T-helper 2 cell treated with Interferon-gamma antibody and Interleukin-4, amounts not matched to agents 5 μg/mL and 100 μg/mL, for 36 hours (primary cell): ENCODE measurements around the gene NBEA.
A peak's percentile ranks its signal among the peaks of the same experiment; 100 is the strongest.
"Not testable (repeated sequence)": the region's sequence is repeated elsewhere in the genome, so short reads cannot be mapped to it uniquely, and the experiment has no call there.

Experiments
- DNase-seq: peaks from one replicate; pipeline ENCODE4 v3.0.0; 2021; ENCODE audit warnings: low spot score
- H3K27ac Mint-ChIP-seq: one replicate; pipeline ENCODE4 v1.8.0; 2021; ENCODE audit warnings: mild to moderate bottlenecking, mixed read lengths
- H3K27me3 Mint-ChIP-seq: one replicate; pipeline ENCODE4 v1.8.0; 2021; ENCODE audit warnings: low read depth, mixed read lengths
- H3K36me3 Mint-ChIP-seq: one replicate; pipeline ENCODE4 v1.8.0; 2021; ENCODE audit warnings: low read depth, mixed read lengths
- H3K4me1 Mint-ChIP-seq: one replicate; pipeline ENCODE4 v1.8.0; 2021; ENCODE audit warnings: low read depth, mixed read lengths
- H3K4me3 Mint-ChIP-seq: one replicate; pipeline ENCODE4 v1.8.0; 2022; ENCODE audit warnings: mild to moderate bottlenecking, moderate library complexity, mixed read lengths
- H3K9me3 Mint-ChIP-seq: one replicate; pipeline ENCODE4 v1.8.0; 2021; ENCODE audit warnings: mixed read lengths

The NBEA gene, protein sequence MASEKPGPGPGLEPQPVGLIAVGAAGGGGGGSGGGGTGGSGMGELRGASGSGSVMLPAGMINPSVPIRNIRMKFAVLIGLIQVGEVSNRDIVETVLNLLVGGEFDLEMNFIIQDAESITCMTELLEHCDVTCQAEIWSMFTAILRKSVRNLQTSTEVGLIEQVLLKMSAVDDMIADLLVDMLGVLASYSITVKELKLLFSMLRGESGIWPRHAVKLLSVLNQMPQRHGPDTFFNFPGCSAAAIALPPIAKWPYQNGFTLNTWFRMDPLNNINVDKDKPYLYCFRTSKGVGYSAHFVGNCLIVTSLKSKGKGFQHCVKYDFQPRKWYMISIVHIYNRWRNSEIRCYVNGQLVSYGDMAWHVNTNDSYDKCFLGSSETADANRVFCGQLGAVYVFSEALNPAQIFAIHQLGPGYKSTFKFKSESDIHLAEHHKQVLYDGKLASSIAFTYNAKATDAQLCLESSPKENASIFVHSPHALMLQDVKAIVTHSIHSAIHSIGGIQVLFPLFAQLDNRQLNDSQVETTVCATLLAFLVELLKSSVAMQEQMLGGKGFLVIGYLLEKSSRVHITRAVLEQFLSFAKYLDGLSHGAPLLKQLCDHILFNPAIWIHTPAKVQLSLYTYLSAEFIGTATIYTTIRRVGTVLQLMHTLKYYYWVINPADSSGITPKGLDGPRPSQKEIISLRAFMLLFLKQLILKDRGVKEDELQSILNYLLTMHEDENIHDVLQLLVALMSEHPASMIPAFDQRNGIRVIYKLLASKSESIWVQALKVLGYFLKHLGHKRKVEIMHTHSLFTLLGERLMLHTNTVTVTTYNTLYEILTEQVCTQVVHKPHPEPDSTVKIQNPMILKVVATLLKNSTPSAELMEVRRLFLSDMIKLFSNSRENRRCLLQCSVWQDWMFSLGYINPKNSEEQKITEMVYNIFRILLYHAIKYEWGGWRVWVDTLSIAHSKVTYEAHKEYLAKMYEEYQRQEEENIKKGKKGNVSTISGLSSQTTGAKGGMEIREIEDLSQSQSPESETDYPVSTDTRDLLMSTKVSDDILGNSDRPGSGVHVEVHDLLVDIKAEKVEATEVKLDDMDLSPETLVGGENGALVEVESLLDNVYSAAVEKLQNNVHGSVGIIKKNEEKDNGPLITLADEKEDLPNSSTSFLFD (N-terminal part only)

GRCh38 chr13:34941835-34942731 lies at the start of gene NBEA:
Gene NBEA (plus strand): TSS chr13:34942270. CDS start chr13:34942821, 551 bp downstream.
- peak; percentile 67 for DNase-seq
- H3K4me1 Mint-ChIP-seq, result peaks cover 14% of the 10 kb centered on the region
- H3K27me3 Mint-ChIP-seq, result peaks cover 52% of the 10 kb centered on the region
- no peaks in the 10 kb centered on the region for H3K9me3 Mint-ChIP-seq
- H3K27ac Mint-ChIP-seq, result peak within 1 kb of the TSS; percentile 15
- no peaks in the 10 kb centered on the region for H3K36me3 Mint-ChIP-seq
- peak within 1 kb of the TSS; percentile 84 for H3K4me3 Mint-ChIP-seq

- Mint-ChIP-seq H3K27ac (no peak overlapping the region), H3K4me3 (no peak overlapping the region), H3K36me3 (no peaks in the 10 kb centered on the region), H3K27me3 (no peaks in the 10 kb centered on the region), H3K9me3 (no peaks in the 10 kb centered on the region), H3K4me1 (no peaks in the 10 kb centered on the region)
- DNase-seq, result no peak
Measured at GRCh38 chr13:34894756-34895155, 47.3 kb upstream of the NBEA start.

- no peak overlapping the region for H3K4me3 Mint-ChIP-seq
- H3K4me1 Mint-ChIP-seq, result no peaks in the 10 kb centered on the region
- H3K27ac Mint-ChIP-seq, result no peak overlapping the region
- peaks cover 4% of the 10 kb centered on the region for H3K27me3 Mint-ChIP-seq
- H3K36me3 Mint-ChIP-seq, result no peaks in the 10 kb centered on the region
- no peaks in the 10 kb centered on the region for H3K9me3 Mint-ChIP-seq
- no peak for DNase-seq
Measured at GRCh38 chr13:34897220-34897619, 44.9 kb upstream of the NBEA start.

GRCh38 chr13:34899888-34900287 lies 42.2 kb upstream of the NBEA start:
- no peak overlapping the region for H3K4me3 Mint-ChIP-seq
- peaks cover 4% of the 10 kb centered on the region for H3K27me3 Mint-ChIP-seq
- DNase-seq, result no peak
- H3K4me1 Mint-ChIP-seq, result no peaks in the 10 kb centered on the region
- no peaks in the 10 kb centered on the region for H3K9me3 Mint-ChIP-seq
- H3K27ac Mint-ChIP-seq, result no peak overlapping the region
- no peaks in the 10 kb centered on the region for H3K36me3 Mint-ChIP-seq

DNA sequence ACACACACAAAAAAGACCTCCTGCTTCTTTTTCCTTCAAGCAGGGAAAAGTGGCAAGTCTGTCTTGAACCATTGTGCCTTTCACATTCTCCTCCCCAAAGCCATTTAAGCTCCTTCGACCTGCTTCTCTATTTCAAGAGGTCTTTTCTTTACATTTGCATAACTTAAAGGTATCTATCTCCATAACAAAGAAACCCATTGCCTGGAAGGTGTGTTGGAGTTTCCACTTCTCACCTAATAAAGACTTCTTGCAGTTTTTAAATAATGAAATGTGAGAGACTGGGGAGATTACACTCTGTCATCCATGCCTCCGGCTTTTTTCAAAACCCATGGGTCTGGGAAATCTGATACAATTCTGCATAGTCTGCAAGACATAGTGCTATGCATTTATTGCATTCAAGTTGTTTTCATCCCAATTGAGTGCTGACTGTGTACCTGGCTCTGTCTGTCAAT lies 41.8 kb upstream of the NBEA start:
- no peaks in the 10 kb centered on the region for H3K9me3 Mint-ChIP-seq
- no peak for DNase-seq
- H3K27ac Mint-ChIP-seq, result no peak overlapping the region
- no peaks in the 10 kb centered on the region for H3K4me1 Mint-ChIP-seq
- H3K27me3 Mint-ChIP-seq, result peaks cover 4% of the 10 kb centered on the region
- no peak overlapping the region for H3K4me3 Mint-ChIP-seq
- H3K36me3 Mint-ChIP-seq, result no peaks in the 10 kb centered on the region

- no peaks in the 10 kb centered on the region for H3K4me1 Mint-ChIP-seq
Measured at GRCh38 chr13:34901572-34901971, 40.5 kb upstream of the NBEA start.

GRCh38 chr13:34911159-34911558 lies 30.9 kb upstream of the NBEA start:
- Mint-ChIP-seq H3K4me1 (no peaks in the 10 kb centered on the region), H3K9me3 (no peaks in the 10 kb centered on the region), H3K27ac (no peak overlapping the region), H3K4me3 (no peak overlapping the region), H3K36me3 (no peaks in the 10 kb centered on the region), H3K27me3 (peaks cover 2% of the 10 kb centered on the region)
- no peak for DNase-seq

More at GRCh38 chr13:34901572-34901971, 40.5 kb upstream of the NBEA start:
- H3K27ac Mint-ChIP-seq, result no peak overlapping the region
- H3K9me3 Mint-ChIP-seq, result no peaks in the 10 kb centered on the region
- H3K27me3 Mint-ChIP-seq, result peaks cover 4% of the 10 kb centered on the region
- H3K4me3 Mint-ChIP-seq, result no peak overlapping the region
- DNase-seq, result no peak
- H3K36me3 Mint-ChIP-seq, result no peaks in the 10 kb centered on the region

DNA sequence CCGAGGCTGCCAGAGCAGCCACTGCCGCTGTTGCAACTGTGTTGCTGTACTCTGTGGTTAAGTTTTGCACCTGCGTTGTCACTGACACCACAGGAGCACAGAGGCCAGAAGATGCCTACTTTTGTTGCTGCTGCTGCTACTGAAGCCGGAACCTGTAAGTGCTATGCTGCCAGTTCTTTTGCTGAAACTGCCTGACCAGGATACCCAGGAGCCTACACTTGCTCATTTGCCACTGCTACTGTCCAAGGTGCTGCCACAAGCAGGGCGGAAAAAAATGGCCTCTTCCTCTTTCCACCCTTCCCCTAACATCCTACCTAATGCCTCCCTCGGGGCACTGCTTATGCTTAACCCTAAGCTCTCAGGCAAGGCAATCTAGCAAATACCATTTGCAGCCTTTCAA lies 29.0 kb upstream of the NBEA start:
- peaks cover 2% of the 10 kb centered on the region for H3K27me3 Mint-ChIP-seq
- no peaks in the 10 kb centered on the region for H3K36me3 Mint-ChIP-seq
- no peak overlapping the region for H3K4me3 Mint-ChIP-seq
- DNase-seq, result no peak
- no peaks in the 10 kb centered on the region for H3K9me3 Mint-ChIP-seq
- no peak overlapping the region for H3K27ac Mint-ChIP-seq
- H3K4me1 Mint-ChIP-seq, result no peaks in the 10 kb centered on the region

- DNase-seq, result no peak
- Mint-ChIP-seq H3K4me1 (no peaks in the 10 kb centered on the region), H3K4me3 (no peak overlapping the region), H3K36me3 (no peaks in the 10 kb centered on the region), H3K27ac (no peak overlapping the region), H3K9me3 (no peaks in the 10 kb centered on the region), H3K27me3 (peaks cover 2% of the 10 kb centered on the region)
Measured at GRCh38 chr13:34914416-34914815, 27.7 kb upstream of the NBEA start.

DNA sequence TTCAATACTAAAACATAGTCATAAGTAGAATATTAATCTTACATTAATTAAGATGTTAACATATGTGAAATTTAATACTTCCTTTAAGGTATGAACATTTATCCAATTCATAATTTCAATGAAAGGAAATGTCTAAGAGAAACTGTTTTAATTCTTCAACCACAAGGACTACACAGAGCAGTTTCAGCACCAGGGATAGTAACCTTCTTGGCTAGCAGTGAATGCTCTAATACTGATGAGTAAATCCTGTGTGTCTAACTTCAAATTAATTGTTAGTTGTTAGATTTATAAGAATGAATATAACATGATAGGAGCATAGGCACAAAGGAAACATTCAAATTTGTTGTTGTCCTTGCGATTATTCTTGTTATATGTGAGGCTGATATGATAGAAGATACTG lies 15.6 kb upstream of the NBEA start:
- no peaks in the 10 kb centered on the region for H3K27me3 Mint-ChIP-seq
- no peak overlapping the region for H3K4me3 Mint-ChIP-seq
- H3K27ac Mint-ChIP-seq, result no peak overlapping the region
- no peaks in the 10 kb centered on the region for H3K9me3 Mint-ChIP-seq
- DNase-seq, result no peak
- no peaks in the 10 kb centered on the region for H3K4me1 Mint-ChIP-seq
- no peaks in the 10 kb centered on the region for H3K36me3 Mint-ChIP-seq

GRCh38 chr13:34928676-34929075 lies 13.4 kb upstream of the NBEA start:
- H3K27me3 Mint-ChIP-seq, DNase-seq, H3K4me1 Mint-ChIP-seq, H3K9me3 Mint-ChIP-seq, H3K36me3 Mint-ChIP-seq, H3K4me3 Mint-ChIP-seq, H3K27ac Mint-ChIP-seq: not testable (repeated sequence)

DNA sequence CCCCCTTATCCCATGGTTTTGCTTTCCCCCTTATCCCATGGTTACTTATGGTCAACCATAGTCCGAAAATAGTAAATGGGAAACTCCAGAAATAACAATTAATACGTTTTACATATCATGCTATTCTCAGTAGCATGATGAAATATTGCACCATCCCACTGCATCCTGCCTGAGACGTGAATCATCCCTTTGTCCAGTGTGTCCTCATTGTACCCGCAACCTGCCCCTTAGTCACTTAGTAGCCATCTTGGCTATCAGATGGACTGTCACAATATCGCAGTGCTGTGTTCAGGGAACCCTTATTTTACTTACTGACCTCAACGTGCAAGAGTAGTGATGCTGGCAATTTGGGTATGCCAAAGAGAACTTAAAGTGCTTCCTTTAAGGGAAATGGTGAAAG lies 10.5 kb upstream of the NBEA start:
- DNase-seq, result no peak
- H3K36me3 Mint-ChIP-seq, result no peaks in the 10 kb centered on the region
- no peaks in the 10 kb centered on the region for H3K9me3 Mint-ChIP-seq
- no peaks in the 10 kb centered on the region for H3K27me3 Mint-ChIP-seq
- H3K4me1 Mint-ChIP-seq, result no peaks in the 10 kb centered on the region
- no peak overlapping the region for H3K4me3 Mint-ChIP-seq
- H3K27ac Mint-ChIP-seq, result no peak overlapping the region

DNA sequence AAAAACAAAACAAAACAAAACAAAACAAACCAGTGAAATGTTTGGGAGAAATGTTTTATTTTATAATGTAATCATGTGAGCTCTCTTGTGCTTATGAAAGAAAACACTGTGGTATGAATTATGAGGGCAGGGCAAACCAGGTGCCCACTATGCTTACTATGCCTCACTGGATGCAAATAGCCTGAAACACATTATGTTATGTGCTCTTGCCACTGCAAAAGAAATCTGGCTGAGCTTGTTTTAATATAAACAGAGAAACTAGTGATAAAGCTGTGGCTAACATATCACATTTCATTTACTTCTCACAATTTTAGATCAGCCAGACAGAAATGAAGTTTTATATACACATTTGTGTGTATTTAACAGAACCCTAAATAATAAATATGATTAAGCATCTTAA lies 8.7 kb upstream of the NBEA start:
- no peaks in the 10 kb centered on the region for H3K27me3 Mint-ChIP-seq
- H3K9me3 Mint-ChIP-seq, result no peaks in the 10 kb centered on the region
- no peak overlapping the region for H3K27ac Mint-ChIP-seq
- no peaks in the 10 kb centered on the region for H3K4me1 Mint-ChIP-seq
- no peaks in the 10 kb centered on the region for H3K36me3 Mint-ChIP-seq
- H3K4me3 Mint-ChIP-seq, result no peak overlapping the region
- DNase-seq, result no peak
